ENCODE data around the gene LRP1. TPM values are rescaled to one million over a fixed set of nuclear protein-coding genes. Genes with fewer than 3 reads are reported as not detected.

LRP1 gene
- total RNA-seq, 1 donor from 2014 or later = 95.7 TPM

DNA sequence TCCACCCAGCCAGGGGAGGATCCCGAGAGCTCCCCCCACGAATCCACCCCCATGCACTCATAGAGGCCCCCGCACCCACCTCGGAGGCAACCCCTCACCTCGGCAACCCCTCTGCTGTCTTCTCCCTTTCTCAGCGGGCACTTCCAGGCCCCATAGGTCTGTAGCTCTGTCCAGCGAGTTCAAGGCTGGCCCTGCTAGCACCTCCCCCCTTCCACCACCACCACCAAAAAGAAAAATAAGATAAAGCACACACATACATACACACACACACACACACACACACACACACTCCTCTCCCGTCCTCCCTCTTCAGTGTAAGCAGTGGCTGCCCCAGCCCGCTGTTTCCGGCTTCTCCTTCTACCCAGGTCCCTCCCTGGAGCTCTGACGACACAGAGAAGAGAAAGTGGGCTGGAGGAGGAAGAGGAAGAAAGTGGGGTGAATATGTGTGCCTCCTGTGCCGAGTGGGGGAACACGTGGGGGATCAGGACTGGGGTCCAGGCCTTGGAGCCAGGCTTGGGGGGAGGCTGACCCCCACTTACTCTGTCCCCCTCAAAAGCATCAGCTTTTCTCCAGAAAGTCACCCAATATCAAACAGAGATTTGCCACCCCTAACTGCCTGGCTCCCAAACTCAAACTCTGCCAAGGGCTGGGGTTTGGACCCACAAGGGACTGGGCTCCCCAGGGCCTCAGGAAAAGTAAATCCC, 17.1 kb upstream of the LRP1 start, which contains the start of gene STAT6:
Gene STAT6 (minus strand): TSS at position 332 of the 704 bp plus-strand sequence. CDS start 3,084 bp downstream, outside the sequence.
- DNase-seq (ENCODE audit: low spot score, unreplicated experiment) = no peak
- Mint-ChIP-seq H3K4me3 (ENCODE audit: low read depth) (peak within 1 kb of the TSS; percentile 83), H3K27me3 (peaks cover 4% of the 10 kb centered on the region), H3K9me3 (ENCODE audit: low read depth) (no peaks in the 10 kb centered on the region), H3K4me1 (ENCODE audit: low read depth) (peaks cover 28% of the 10 kb centered on the region), H3K27ac (peak within 1 kb of the TSS; percentile 99), H3K36me3 (ENCODE audit: insufficient read depth) (peaks cover 4% of the 10 kb centered on the region)
- TF ChIP-seq, protein P1, sequence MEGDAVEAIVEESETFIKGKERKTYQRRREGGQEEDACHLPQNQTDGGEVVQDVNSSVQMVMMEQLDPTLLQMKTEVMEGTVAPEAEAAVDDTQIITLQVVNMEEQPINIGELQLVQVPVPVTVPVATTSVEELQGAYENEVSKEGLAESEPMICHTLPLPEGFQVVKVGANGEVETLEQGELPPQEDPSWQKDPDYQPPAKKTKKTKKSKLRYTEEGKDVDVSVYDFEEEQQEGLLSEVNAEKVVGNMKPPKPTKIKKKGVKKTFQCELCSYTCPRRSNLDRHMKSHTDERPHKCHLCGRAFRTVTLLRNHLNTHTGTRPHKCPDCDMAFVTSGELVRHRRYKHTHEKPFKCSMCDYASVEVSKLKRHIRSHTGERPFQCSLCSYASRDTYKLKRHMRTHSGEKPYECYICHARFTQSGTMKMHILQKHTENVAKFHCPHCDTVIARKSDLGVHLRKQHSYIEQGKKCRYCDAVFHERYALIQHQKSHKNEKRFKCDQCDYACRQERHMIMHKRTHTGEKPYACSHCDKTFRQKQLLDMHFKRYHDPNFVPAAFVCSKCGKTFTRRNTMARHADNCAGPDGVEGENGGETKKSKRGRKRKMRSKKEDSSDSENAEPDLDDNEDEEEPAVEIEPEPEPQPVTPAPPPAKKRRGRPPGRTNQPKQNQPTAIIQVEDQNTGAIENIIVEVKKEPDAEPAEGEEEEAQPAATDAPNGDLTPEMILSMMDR (IDR thresholded peaks at IDR 0.05; ENCODE audit: unreplicated experiment) = no peak

GRCh38 chr12:57112492-57113294, 15.6 kb upstream of the LRP1 start:
- Mint-ChIP-seq H3K9me3 (ENCODE audit: low read depth) (no peaks in the 10 kb centered on the region), H3K36me3 (ENCODE audit: insufficient read depth) (peaks cover 2% of the 10 kb centered on the region), H3K27me3 (peaks cover 12% of the 10 kb centered on the region), H3K4me3 (ENCODE audit: low read depth) (peak overlapping the region; percentile 83), H3K4me1 (ENCODE audit: low read depth) (peaks cover 28% of the 10 kb centered on the region), H3K27ac (no peak overlapping the region)
- TF ChIP-seq, protein P1 (IDR thresholded peaks at IDR 0.05; ENCODE audit: unreplicated experiment) = peak; percentile 88
- DNase-seq (ENCODE audit: low spot score, unreplicated experiment) = no peak

- no peak for DNase-seq (ENCODE audit: low spot score, unreplicated experiment)
- H3K27me3 Mint-ChIP-seq = peaks cover 24% of the 10 kb centered on the region
- TF ChIP-seq, protein P1 (IDR thresholded peaks at IDR 0.05; ENCODE audit: unreplicated experiment) = no peak
- peaks cover 9% of the 10 kb centered on the region for H3K4me1 Mint-ChIP-seq (ENCODE audit: low read depth)
- H3K27ac Mint-ChIP-seq = no peak overlapping the region
- no peak overlapping the region for H3K4me3 Mint-ChIP-seq (ENCODE audit: low read depth)
- no peaks in the 10 kb centered on the region for H3K9me3 Mint-ChIP-seq (ENCODE audit: low read depth)
- H3K36me3 Mint-ChIP-seq (ENCODE audit: insufficient read depth) = no peaks in the 10 kb centered on the region
Observed at GRCh38 chr12:57116580-57117281, 11.6 kb upstream of the LRP1 start.

GRCh38 chr12:57118711-57119271, 9.5 kb upstream of the LRP1 start:
- Mint-ChIP-seq H3K36me3 (ENCODE audit: insufficient read depth) (no peaks in the 10 kb centered on the region), H3K4me1 (ENCODE audit: low read depth) (no peaks in the 10 kb centered on the region), H3K27ac (no peak overlapping the region), H3K9me3 (ENCODE audit: low read depth) (no peaks in the 10 kb centered on the region), H3K27me3 (peaks cover 29% of the 10 kb centered on the region), H3K4me3 (ENCODE audit: low read depth) (no peak overlapping the region)
- TF ChIP-seq, protein P1 (IDR thresholded peaks at IDR 0.05; ENCODE audit: unreplicated experiment) = no peak
- DNase-seq (ENCODE audit: low spot score, unreplicated experiment) = no peak
